Panc1 (cell line): ENCODE data around the gene DPYD.

Experiments used
- POLR2AphosphoS5 ChIP-seq: IDR thresholded peaks from 2 replicates; pipeline ENCODE4 v1.6.1; 2012; ENCODE audit warnings: mild to moderate bottlenecking, low read depth, low read length, moderate library complexity
- SIN3A ChIP-seq: IDR thresholded peaks from 2 replicates; pipeline ENCODE4 v1.6.1; 2012; ENCODE audit warnings: low read depth, mild to moderate bottlenecking, low read length, moderate library complexity, borderline replicate concordance; ENCODE audit not compliant: insufficient read depth
- TF ChIP-seq, protein P1 (sequence below): fragments of 450-650 bp; IDR thresholded peaks from 2 replicates; pipeline ENCODE4 v1.5.1; 2017; ENCODE audit warnings: mild to moderate bottlenecking
- TF ChIP-seq, protein P2 (sequence below), 2 experiments: IDR thresholded peaks; 2 replicates each; pipeline ENCODE4 v1.6.1; 2011 to 2012; ENCODE audit warnings: low read depth in 2 of 2, control low read depth in 1 of 2, low read length in 1 of 2, mild to moderate bottlenecking in 1 of 2, moderate library complexity in 1 of 2; ENCODE audit not compliant: insufficient read depth in 1 of 2

DNA sequence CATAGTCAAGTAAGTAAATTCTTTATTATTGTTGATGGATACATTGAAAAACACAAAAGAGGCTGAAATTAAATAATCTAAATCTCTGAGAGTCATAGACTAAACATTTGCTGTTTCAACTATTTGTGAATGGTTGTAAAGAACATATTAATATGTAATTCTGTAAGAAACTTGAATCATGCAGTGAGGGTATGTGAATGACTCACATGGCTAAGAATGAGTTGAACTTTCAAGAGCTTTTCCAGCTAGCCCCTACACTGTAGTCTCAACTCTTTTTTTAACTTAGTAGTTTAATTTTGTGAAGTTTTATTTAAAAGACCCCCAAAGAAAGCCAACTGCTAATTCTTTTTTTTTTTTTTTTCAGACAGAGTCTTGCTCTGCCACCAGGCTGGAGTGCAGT, 588.1 kb downstream of the DPYD start:
- TF ChIP-seq, protein P1, sequence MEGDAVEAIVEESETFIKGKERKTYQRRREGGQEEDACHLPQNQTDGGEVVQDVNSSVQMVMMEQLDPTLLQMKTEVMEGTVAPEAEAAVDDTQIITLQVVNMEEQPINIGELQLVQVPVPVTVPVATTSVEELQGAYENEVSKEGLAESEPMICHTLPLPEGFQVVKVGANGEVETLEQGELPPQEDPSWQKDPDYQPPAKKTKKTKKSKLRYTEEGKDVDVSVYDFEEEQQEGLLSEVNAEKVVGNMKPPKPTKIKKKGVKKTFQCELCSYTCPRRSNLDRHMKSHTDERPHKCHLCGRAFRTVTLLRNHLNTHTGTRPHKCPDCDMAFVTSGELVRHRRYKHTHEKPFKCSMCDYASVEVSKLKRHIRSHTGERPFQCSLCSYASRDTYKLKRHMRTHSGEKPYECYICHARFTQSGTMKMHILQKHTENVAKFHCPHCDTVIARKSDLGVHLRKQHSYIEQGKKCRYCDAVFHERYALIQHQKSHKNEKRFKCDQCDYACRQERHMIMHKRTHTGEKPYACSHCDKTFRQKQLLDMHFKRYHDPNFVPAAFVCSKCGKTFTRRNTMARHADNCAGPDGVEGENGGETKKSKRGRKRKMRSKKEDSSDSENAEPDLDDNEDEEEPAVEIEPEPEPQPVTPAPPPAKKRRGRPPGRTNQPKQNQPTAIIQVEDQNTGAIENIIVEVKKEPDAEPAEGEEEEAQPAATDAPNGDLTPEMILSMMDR: no peak
- TF ChIP-seq POLR2AphosphoS5: no peak
- no peak for TF ChIP-seq SIN3A
- TF ChIP-seq, protein P2, sequence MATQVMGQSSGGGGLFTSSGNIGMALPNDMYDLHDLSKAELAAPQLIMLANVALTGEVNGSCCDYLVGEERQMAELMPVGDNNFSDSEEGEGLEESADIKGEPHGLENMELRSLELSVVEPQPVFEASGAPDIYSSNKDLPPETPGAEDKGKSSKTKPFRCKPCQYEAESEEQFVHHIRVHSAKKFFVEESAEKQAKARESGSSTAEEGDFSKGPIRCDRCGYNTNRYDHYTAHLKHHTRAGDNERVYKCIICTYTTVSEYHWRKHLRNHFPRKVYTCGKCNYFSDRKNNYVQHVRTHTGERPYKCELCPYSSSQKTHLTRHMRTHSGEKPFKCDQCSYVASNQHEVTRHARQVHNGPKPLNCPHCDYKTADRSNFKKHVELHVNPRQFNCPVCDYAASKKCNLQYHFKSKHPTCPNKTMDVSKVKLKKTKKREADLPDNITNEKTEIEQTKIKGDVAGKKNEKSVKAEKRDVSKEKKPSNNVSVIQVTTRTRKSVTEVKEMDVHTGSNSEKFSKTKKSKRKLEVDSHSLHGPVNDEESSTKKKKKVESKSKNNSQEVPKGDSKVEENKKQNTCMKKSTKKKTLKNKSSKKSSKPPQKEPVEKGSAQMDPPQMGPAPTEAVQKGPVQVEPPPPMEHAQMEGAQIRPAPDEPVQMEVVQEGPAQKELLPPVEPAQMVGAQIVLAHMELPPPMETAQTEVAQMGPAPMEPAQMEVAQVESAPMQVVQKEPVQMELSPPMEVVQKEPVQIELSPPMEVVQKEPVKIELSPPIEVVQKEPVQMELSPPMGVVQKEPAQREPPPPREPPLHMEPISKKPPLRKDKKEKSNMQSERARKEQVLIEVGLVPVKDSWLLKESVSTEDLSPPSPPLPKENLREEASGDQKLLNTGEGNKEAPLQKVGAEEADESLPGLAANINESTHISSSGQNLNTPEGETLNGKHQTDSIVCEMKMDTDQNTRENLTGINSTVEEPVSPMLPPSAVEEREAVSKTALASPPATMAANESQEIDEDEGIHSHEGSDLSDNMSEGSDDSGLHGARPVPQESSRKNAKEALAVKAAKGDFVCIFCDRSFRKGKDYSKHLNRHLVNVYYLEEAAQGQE (IDR thresholded peaks at IDR 0.05; ENCODE audit: insufficient read depth in 1 of 2, low read depth in 2 of 2, low read length in 1 of 2): no peak
